K562 (cell line): ENCODE measurements around the gene AHCY. TPM values are rescaled to one million over a fixed set of nuclear protein-coding genes. Genes with fewer than 3 reads are reported as not detected.

Source experiments
- MEF2A ChIP-seq: IDR thresholded peaks from 2 replicates; pipeline ENCODE4 v1.6.1; 2011; ENCODE audit warnings: low read depth, mild to moderate bottlenecking, low read length, moderate library complexity; ENCODE audit not compliant: control insufficient read depth
- MEIS2 ChIP-seq: fragments of 450-650 bp; IDR thresholded peaks from 2 replicates; pipeline ENCODE4 v1.6.1; 2014; ENCODE audit warnings: mild to moderate bottlenecking; ENCODE audit not compliant: partially characterized antibody
- MGA ChIP-seq: fragments of 450-650 bp; IDR thresholded peaks from 2 replicates; pipeline ENCODE4 v1.6.1; 2016; ENCODE audit warnings: mild to moderate bottlenecking, moderate library complexity
- POLR3A ChIP-seq: IDR thresholded peaks from 2 replicates; pipeline ENCODE4 v1.6.1; 2011; ENCODE audit warnings: borderline replicate concordance, mild to moderate bottlenecking, moderate library complexity; ENCODE audit not compliant: insufficient read length, insufficient read depth; ENCODE audit errors: extremely low read depth
- polyA plus RNA-seq, 8 experiments: library from polyadenylated mRNA; depleted of rRNA in 4 of 8; stranded (reverse) in 5 of 8; unstranded in 3 of 8; fragments of >200 nt; fragmentation: Nextera tagmentation in 2 of 8; fragmentation: Illumina TruSeq in 1 of 8; extraction: Ambion mirVana in 2 of 8; extraction: Trizol in 1 of 8; gene quantifications; 2 replicates each; pipeline versions ENCODE4 v1.2.1 to v1.2.3, GENCODE V29; 2011 to 2014; ENCODE audit warnings: inconsistent platforms in 1 of 8, missing spikeins in 1 of 8
- total RNA-seq, 7 experiments: library from RNA; depleted of rRNA in 6 of 7; stranded (reverse); fragments of >200 nt in 6 of 7; fragmentation: Illumina TruSeq in 2 of 7; extraction: Trizol in 2 of 7; gene quantifications; 2 replicates each; pipeline versions ENCODE4 v1.2.1 to v1.2.3, GENCODE V29; 2011 to 2021; ENCODE audit warnings: low replicate concordance in 1 of 7

AHCY gene
- total and polyA plus RNA-seq, 9 of the 15 experiments (the other 6 are each of a cell fraction or from before 2014, with no cell fraction given), result 82.5 to 269 (median 190) TPM

GRCh38 chr20:34293119-34293518 lies 10.0 kb downstream of the AHCY start (continued):
- TF ChIP-seq MEF2A (no peak), MGA (no peak), MEIS2 (no peak), POLR3A (no peak)
